HEK293 (cell line): ENCODE measurements around the gene AGAP1.

Experiments
- CTCF ChIA-PET: fragments of 350-600 bp; formaldehyde crosslinking; extraction: SDS; loops from one replicate; lab custom pipeline; 2021; ENCODE audit warnings: antibody characterized with exemption; lab: Yijun Ruan, JAX
- POLR2A ChIA-PET: fragments of 300-600 bp; formaldehyde crosslinking; extraction: SDS; loops from one replicate; lab custom pipeline; 2020; ENCODE audit warnings: antibody characterized with exemption, inconsistent platforms; lab: Yijun Ruan, JAX
- H3K27ac ChIP-seq: fragments of 200-500 bp; sonication (Bioruptor generic); 2 replicates; pipeline ENCODE4 v1.5.1; 2014; ENCODE audit warnings: low read depth, low read length, control low read depth, inconsistent platforms; ENCODE audit errors: extremely low read depth
- H3K36me3 ChIP-seq, 2 experiments: fragments of 200-500 bp in 1 of 2; sonication (Bioruptor generic) in 1 of 2; 1 replicate in 1 of 2; 2 replicates in 1 of 2; pipeline ENCODE4 v1.5.1; 2014 to 2017; ENCODE audit warnings: inconsistent platforms in 2 of 2, low read length in 2 of 2; ENCODE audit not compliant: control insufficient read depth in 2 of 2, insufficient read depth in 1 of 2
- H3K4me1 ChIP-seq: fragments of 200-500 bp; sonication (Bioruptor generic); 2 replicates; pipeline ENCODE4 v1.5.1; 2014; ENCODE audit warnings: mild to moderate bottlenecking, low read length, inconsistent platforms; ENCODE audit not compliant: control insufficient read depth, insufficient read depth
- H3K4me3 ChIP-seq: 2 replicates; pipeline ENCODE4 v1.5.1; 2011; ENCODE audit warnings: low read depth, mild to moderate bottlenecking, control low read depth, low read length, moderate library complexity
- H3K9me3 ChIP-seq: fragments of 200-500 bp; sonication (Bioruptor generic); 2 replicates; pipeline ENCODE4 v1.5.1; 2014; ENCODE audit warnings: low read depth, low read length, inconsistent platforms; ENCODE audit not compliant: control insufficient read depth, insufficient read depth
- GLI2 ChIP-seq: fragments of 450-650 bp; formaldehyde crosslinking; IDR thresholded peaks from 2 replicates; pipeline ENCODE4; 2017; ENCODE audit warnings: missing biosample characterization, missing genetic modification characterization, low read depth, borderline replicate concordance
- MYNN ChIP-seq: fragments of 450-650 bp; formaldehyde crosslinking; IDR thresholded peaks from 2 replicates; pipeline ENCODE4 v1.5.1; 2016; ENCODE audit warnings: missing biosample characterization, missing genetic modification characterization, borderline replicate concordance
- SP3 ChIP-seq: fragments of 450-650 bp; formaldehyde crosslinking; IDR thresholded peaks from 2 replicates; pipeline ENCODE4 v1.5.1; 2016; ENCODE audit warnings: missing biosample characterization, missing genetic modification characterization
- ZBTB48 ChIP-seq: fragments of 450-650 bp; formaldehyde crosslinking; IDR thresholded peaks from 2 replicates; pipeline ENCODE4 v1.5.1; 2016; ENCODE audit warnings: missing biosample characterization, missing genetic modification characterization
- ZNF146 ChIP-seq: fragments of 450-650 bp; formaldehyde crosslinking; IDR thresholded peaks from 2 replicates; pipeline ENCODE4 v1.5.1; 2016; ENCODE audit warnings: missing biosample characterization, missing genetic modification characterization
- ZNF2 ChIP-seq: fragments of 450-650 bp; formaldehyde crosslinking; IDR thresholded peaks from 2 replicates; pipeline ENCODE4 v1.5.1; 2016; ENCODE audit warnings: missing biosample characterization, missing genetic modification characterization
- ZNF24 ChIP-seq: fragments of 450-650 bp; formaldehyde crosslinking; IDR thresholded peaks from 2 replicates; pipeline ENCODE4 v1.5.1; 2016; ENCODE audit warnings: missing biosample characterization, missing genetic modification characterization
- ZNF335 ChIP-seq: fragments of 450-650 bp; formaldehyde crosslinking; conservative IDR thresholded peaks from 2 replicates; pipeline ENCODE4 v1.5.1; 2016; ENCODE audit warnings: missing biosample characterization, missing genetic modification characterization
- ZNF510 ChIP-seq: fragments of 450-650 bp; formaldehyde crosslinking; IDR thresholded peaks from 2 replicates; pipeline ENCODE4 v1.5.1; 2018; ENCODE audit warnings: mild to moderate bottlenecking, missing genetic modification characterization, missing biosample characterization; ENCODE audit not compliant: insufficient replicate concordance
- ZNF600 ChIP-seq: fragments of 450-650 bp; formaldehyde crosslinking; IDR thresholded peaks from 2 replicates; pipeline ENCODE4 v1.5.1; 2016; ENCODE audit warnings: missing biosample characterization, missing genetic modification characterization
- ZNF629 ChIP-seq: fragments of 450-650 bp; formaldehyde crosslinking; IDR thresholded peaks from 2 replicates; pipeline ENCODE4 v1.5.1; 2017; ENCODE audit warnings: missing biosample characterization, missing genetic modification characterization
- ZNF76 ChIP-seq: fragments of 450-650 bp; formaldehyde crosslinking; IDR thresholded peaks from 2 replicates; pipeline ENCODE4; 2016; ENCODE audit warnings: low read depth, missing biosample characterization, missing genetic modification characterization, borderline replicate concordance
- ZNF777 ChIP-seq: fragments of 450-650 bp; formaldehyde crosslinking; IDR thresholded peaks from 2 replicates; pipeline ENCODE4 v1.5.1; 2017; ENCODE audit warnings: missing biosample characterization, missing genetic modification characterization, borderline replicate concordance
- ZNF785 ChIP-seq: fragments of 450-650 bp; formaldehyde crosslinking; IDR thresholded peaks from 2 replicates; pipeline ENCODE4 v1.5.1; 2016; ENCODE audit warnings: missing biosample characterization, missing genetic modification characterization
- ZNF830 ChIP-seq: fragments of 450-650 bp; IDR thresholded peaks from 2 replicates; pipeline ENCODE4 v1.5.0; 2018; ENCODE audit warnings: missing biosample characterization, missing genetic modification characterization, low read depth, mild to moderate bottlenecking, moderate library complexity
- ZSCAN30 ChIP-seq: fragments of 450-650 bp; IDR thresholded peaks from 2 replicates; pipeline ENCODE4 v1.5.1; 2018; ENCODE audit warnings: missing biosample characterization, mild to moderate bottlenecking, missing genetic modification characterization, moderate library complexity
- TF ChIP-seq, protein P1 (sequence below): fragments of 450-650 bp; formaldehyde crosslinking; conservative IDR thresholded peaks from 2 replicates; pipeline ENCODE4 v1.5.1; 2016; ENCODE audit warnings: low read depth, missing biosample characterization, missing genetic modification characterization

AGAP1 gene

GRCh38 chr2:235960011-235960715, 466.3 kb downstream of the AGAP1 start (continued):
- TF ChIP-seq ZNF76, result no peak
- no peak for TF ChIP-seq ZBTB48

GRCh38 chr2:235960716-235961640, 467.1 kb downstream of the AGAP1 start:
- H3K27ac ChIP-seq, result no peak overlapping the region
- ChIA-PET POLR2A (no interaction called here), CTCF (interaction anchor here (0.7 kb wide), 1 partner anchor 17 kb away, joined by 3 read pairs; no protein-coding TSS in a partner anchor)
- H3K9me3 ChIP-seq, result no peaks in the 10 kb centered on the region
- no peaks in the 10 kb centered on the region for H3K4me1 ChIP-seq
- TF ChIP-seq ZNF785 (tag by site-specific recombination) (no peak), ZNF830 (tag by site-specific recombination) (no peak), ZNF510 (tag by site-specific recombination) (no peak), ZNF24 (tag by site-specific recombination) (no peak), ZNF629 (tag by site-specific recombination) (no peak), ZNF146 (no peak), ZSCAN30 (tag by site-specific recombination) (no peak), ZNF600 (tag by site-specific recombination) (no peak), MYNN (no peak), ZNF777 (tag by site-specific recombination) (no peak)
- TF ChIP-seq, protein P1, sequence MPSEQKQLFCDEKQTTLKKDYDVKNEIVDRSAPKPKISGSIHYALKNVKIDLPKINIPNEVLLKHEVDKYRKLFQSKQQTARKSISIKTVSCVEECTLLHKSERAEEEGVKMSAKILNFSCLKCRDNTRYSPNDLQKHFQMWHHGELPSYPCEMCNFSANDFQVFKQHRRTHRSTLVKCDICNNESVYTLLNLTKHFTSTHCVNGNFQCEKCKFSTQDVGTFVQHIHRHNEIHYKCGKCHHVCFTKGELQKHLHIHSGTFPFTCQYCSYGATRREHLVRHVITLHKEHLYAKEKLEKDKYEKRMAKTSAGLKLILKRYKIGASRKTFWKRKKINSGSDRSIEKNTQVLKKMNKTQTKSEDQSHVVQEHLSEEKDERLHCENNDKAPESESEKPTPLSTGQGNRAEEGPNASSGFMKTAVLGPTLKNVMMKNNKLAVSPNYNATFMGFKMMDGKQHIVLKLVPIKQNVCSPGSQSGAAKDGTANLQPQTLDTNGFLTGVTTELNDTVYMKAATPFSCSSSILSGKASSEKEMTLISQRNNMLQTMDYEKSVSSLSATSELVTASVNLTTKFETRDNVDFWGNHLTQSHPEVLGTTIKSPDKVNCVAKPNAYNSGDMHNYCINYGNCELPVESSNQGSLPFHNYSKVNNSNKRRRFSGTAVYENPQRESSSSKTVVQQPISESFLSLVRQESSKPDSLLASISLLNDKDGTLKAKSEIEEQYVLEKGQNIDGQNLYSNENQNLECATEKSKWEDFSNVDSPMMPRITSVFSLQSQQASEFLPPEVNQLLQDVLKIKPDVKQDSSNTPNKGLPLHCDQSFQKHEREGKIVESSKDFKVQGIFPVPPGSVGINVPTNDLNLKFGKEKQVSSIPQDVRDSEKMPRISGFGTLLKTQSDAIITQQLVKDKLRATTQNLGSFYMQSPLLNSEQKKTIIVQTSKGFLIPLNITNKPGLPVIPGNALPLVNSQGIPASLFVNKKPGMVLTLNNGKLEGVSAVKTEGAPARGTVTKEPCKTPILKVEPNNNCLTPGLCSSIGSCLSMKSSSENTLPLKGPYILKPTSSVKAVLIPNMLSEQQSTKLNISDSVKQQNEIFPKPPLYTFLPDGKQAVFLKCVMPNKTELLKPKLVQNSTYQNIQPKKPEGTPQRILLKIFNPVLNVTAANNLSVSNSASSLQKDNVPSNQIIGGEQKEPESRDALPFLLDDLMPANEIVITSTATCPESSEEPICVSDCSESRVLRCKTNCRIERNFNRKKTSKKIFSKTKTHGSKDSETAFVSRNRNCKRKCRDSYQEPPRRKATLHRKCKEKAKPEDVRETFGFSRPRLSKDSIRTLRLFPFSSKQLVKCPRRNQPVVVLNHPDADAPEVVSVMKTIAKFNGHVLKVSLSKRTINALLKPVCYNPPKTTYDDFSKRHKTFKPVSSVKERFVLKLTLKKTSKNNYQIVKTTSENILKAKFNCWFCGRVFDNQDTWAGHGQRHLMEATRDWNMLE, result no peak
- H3K36me3 ChIP-seq, result no peaks in the 10 kb centered on the region; a peak in 1 of 3 replicates
- H3K4me3 ChIP-seq, result no peak overlapping the region

DNA sequence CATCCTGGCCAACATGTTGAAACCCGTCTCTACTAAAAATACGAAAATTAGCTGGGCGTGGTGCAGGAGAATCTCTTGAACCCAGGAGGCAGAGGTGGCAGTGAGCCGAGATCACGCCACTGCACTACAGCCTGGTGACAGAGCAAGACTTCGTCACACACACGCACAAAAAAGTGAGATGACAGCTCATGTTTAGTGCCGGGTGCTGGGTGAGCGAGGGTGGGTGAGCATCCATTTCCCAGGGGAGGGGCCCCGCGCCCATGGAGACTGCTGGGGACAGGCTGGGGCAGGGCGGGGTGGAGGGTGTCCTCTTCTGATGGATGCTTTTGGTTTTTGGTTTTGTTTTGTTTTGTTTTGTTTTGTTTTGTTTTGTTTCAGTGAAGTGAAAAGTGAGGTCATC, 467.9 kb downstream of the AGAP1 start:
- ChIA-PET CTCF (no interaction called here), POLR2A (no interaction called here)
- no peak for TF ChIP-seq ZNF335 (tag by site-specific recombination)
- no peak for TF ChIP-seq SP3 (tag by site-specific recombination)
- TF ChIP-seq GLI2 (tag by site-specific recombination), result no peak
- no peak for TF ChIP-seq ZNF510 (tag by site-specific recombination)
- TF ChIP-seq ZNF2 (tag by site-specific recombination), result no peak
- no peaks in the 10 kb centered on the region for H3K4me1 ChIP-seq
- H3K27ac ChIP-seq, result no peak overlapping the region
- H3K4me3 ChIP-seq, result no peak overlapping the region
- H3K9me3 ChIP-seq, result no peaks in the 10 kb centered on the region
- no peaks in the 10 kb centered on the region; a peak in 1 of 3 replicates for H3K36me3 ChIP-seq
